Epithelial cell of esophagus (primary cell): ENCODE results near the gene LBHD1.

Source experiments
- DNase-seq: peaks from one replicate; pipeline ENCODE4 v3.0.0; 2010; ENCODE audit warnings: low read depth
- H3K4me3 ChIP-seq: 2 replicates; pipeline ENCODE4 v1.5.1; 2011; ENCODE audit warnings: mild to moderate bottlenecking, low read length, control low read depth
- TF ChIP-seq, protein P1 (sequence below): IDR thresholded peaks from 2 replicates; pipeline ENCODE4 v1.5.1; 2011; ENCODE audit warnings: low read depth, mild to moderate bottlenecking, low read length, control low read depth, inconsistent platforms; ENCODE audit not compliant: insufficient read depth; ENCODE audit errors: missing control alignments

Gene LBHD1

DNA sequence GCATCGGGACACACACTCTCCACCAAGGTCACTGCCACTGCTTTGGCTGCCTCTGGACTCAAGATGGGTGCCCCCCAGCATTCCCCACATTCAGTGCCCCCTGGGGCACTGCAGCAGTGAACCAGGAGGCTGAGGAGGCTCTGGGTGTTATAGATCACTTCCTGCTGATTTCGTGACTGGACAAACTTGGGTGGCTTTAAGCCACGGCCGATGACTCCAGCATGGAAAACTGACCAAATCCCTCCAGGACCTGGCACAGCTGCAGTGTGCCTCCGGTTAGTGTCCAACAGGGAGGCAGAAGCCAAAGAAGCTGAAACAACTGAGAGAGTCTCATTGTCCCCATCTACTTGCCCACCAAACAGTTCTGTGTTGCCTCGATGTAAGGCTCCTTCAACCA, 24.5 kb downstream of the LBHD1 start:
- TF ChIP-seq, protein P1, sequence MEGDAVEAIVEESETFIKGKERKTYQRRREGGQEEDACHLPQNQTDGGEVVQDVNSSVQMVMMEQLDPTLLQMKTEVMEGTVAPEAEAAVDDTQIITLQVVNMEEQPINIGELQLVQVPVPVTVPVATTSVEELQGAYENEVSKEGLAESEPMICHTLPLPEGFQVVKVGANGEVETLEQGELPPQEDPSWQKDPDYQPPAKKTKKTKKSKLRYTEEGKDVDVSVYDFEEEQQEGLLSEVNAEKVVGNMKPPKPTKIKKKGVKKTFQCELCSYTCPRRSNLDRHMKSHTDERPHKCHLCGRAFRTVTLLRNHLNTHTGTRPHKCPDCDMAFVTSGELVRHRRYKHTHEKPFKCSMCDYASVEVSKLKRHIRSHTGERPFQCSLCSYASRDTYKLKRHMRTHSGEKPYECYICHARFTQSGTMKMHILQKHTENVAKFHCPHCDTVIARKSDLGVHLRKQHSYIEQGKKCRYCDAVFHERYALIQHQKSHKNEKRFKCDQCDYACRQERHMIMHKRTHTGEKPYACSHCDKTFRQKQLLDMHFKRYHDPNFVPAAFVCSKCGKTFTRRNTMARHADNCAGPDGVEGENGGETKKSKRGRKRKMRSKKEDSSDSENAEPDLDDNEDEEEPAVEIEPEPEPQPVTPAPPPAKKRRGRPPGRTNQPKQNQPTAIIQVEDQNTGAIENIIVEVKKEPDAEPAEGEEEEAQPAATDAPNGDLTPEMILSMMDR = no peak
- no peak overlapping the region for H3K4me3 ChIP-seq
- DNase-seq = no peak

DNA sequence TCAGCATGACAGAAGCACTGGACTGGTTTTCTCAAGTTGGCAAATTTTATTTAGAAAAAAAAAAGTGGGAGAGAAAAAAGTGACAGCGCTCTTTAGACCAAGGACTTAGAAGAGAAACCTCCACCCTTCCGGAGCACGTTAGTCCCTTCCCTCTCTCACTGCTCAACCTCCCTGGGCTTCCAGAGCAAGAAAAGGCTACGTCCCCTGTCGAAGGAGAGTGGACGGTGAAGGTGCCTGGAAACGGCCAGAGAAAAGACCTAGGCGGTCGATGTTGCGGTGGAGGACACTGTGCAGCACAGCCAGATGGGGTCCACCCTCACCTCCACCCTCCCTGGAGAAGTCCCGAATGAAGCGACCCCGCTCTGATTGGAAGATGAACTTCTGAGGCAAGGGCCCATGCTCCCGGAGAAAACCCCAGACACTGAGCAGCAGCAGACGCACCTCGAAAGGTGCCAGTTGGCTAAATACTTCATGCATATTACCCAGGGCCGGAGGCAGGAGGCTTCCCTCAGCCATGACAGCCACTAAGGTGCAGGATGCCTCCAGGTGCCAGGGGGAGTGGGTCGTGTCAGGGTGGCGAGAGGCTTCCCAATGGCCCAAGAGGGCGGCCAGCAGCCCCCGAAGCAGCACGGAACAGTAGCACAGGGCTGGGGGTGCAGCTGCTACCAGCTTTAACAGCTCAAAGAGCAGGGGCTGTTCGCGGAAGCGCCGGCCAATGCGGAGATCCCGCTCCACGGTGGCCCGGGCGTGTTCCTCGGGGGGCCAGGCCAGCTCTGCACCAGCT, 25.1 kb downstream of the LBHD1 start:
- no peak for DNase-seq
- TF ChIP-seq, protein P1 = no peak
- no peak overlapping the region for H3K4me3 ChIP-seq

DNA sequence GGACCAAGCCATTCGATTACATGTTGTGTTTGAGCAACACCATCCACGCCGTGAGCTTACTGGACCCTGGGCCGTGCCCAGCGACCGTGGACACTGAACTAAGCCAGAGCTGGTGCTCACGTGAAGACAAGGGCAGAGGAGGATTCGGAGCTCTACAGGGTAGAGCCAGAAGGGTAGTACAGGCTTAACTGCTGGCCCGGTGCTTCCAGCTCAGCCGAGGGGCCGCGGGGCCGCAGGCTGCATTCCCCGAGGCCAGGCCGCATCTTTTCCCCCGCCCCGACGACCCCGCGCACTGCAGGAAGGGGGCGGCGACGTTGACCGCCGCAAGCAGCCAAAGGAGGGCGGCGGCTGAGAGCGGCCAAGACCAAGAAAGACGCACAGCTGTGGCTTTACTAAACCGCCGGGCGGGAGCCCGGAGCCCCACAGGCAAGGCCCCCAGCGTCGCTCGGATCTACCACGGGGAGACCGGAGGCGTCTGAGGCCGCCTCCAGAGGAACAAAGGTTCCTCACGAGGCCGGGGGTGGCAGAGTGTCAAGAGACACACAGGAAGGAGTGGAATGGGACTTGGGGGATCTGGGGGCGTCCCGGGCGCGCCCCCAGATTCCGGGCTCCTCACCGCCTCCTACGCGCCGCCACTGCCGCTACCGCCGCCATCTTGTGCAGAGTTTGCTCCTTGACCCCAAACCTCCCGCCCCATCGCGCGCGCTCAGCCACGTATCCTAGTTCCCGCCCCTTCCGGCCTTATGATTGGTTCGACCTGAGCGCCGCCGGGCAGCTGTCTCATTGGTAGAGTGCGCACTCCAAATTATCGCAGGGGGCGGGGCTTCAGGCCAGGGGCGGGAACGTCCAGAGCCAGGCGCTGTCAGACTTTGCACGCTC, 25.9 kb downstream of the LBHD1 start, which contains the start of gene GANAB:
GANAB (minus strand) TSS at position 668 of the 879 bp plus-strand sequence; CDS start at position 654, 14 bp downstream.
- TF ChIP-seq, protein P1 = no peak
- DNase-seq = peak; percentile 99
- peak within 1 kb of the TSS; percentile 79 for H3K4me3 ChIP-seq

DNA sequence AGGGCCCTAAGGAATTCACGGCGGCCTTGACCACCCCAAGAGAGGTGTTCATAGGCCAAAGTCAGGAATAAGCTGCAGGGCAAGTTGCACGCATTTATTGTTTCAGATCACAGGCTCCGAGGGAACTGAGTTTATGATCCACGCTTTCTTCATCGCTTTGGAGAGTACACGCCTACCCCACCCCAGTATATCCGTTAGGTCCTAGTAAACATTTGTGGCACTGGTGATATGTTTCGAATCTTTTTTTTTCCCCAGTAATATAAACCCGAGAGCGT, 26.5 kb downstream of the LBHD1 start:
- peak overlapping the region; percentile 79 for H3K4me3 ChIP-seq
- TF ChIP-seq, protein P1 = no peak
- DNase-seq = no peak

DNA sequence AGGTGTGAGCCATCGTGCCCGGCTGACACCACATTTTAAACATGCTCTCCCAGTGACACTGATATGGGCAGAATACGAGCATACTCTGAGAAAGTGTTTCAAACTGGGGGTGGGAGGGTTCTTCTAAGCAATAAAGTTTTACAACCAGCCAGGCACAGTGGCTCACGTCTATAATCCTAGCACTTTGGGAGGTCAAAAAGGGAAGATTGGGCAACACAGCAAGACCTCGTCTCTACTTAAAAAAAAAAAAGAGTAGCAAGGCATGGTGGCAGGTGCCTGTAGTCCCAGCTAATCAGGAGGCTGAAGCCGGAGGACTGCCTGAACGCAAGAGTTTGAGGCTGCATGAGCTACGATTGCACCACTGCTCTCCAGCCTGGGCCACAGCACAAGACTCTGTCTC, 27.8 kb downstream of the LBHD1 start:
- DNase-seq = no peak
- H3K4me3 ChIP-seq = no peak overlapping the region
- TF ChIP-seq, protein P1 = no peak

DNA sequence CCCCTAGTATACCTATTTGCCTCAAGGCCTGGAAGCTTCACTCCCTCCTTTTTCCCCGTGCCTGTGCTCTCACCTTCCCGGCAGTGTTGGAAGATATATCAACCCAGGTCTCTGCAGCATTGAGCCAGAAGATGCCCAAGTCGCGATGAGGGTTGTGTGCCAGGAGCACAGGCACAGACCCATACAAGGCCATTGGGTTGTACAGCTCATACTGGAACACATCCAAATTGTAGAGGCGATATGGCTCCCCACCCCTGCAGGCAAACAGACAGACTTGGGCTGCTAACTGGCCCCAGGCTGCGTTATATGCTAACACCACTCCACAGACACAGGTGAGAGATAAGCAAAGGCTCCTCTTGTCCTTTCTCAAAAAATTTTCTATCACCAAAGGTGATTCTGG, 39.6 kb downstream of the LBHD1 start:
- no peak for DNase-seq
- no peak overlapping the region for H3K4me3 ChIP-seq
- TF ChIP-seq, protein P1 = no peak
